ENCODE data around the gene ARHGAP44.

Gene ARHGAP44

GRCh38 chr17:12994341-12995074 lies 205.2 kb downstream of the ARHGAP44 start:
- no peak for DNase-seq (ENCODE audit: low spot score)

GRCh38 chr17:12995106-12995895 lies 206.0 kb downstream of the ARHGAP44 start:
- no peak for DNase-seq (ENCODE audit: low spot score)

DNA sequence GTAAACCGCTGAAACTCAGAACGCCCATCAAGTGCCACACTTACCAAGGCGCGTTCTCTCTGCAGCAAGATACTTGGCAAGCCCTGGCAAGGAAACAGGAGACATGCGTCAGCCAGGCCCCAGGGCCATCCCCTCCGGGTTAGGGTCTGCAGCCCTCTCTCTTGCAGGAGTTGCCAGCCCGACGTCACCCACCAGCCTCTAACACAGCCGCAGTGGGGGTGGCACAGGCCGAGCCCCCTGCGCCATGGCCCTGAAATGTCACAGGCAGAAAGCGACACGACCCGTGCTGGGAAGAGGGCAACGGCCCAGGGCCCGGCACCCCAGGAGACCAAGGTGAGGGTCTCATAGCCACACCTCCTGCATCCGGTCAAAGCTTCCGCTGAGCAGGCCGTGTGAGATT lies 206.6 kb downstream of the ARHGAP44 start:
- DNase-seq (ENCODE audit: low spot score): no peak

GRCh38 chr17:12996357-12996756 lies 207.1 kb downstream of the ARHGAP44 start:
- no peak for DNase-seq (ENCODE audit: low spot score)

DNA sequence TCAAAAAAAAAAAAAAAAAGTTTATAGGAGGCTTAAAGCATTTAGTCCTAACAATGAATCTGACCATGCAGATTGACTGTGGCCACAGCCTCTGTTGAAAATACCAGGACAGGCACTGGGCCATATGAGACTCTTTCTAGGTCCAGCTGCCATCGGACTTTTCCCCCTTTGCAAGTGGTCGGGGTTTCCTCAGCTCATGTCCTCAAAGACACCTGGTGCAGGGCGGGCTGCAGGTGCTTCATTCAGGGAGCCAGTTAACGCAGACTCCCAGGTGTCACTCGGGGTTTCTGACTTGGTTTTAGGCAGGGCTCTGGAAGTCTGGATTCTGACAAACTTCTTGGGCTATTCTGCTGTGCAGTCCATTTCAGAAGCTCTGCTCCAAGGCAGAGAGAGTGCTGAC lies 207.6 kb downstream of the ARHGAP44 start:
- DNase-seq (ENCODE audit: low spot score): no peak

GRCh38 chr17:12998461-12998860 lies 209.2 kb downstream of the ARHGAP44 start:
- no peak for DNase-seq (ENCODE audit: low spot score)

- DNase-seq (ENCODE audit: low spot score): no peak
These were observed 209.6 kb downstream of the ARHGAP44 start for GRCh38 chr17:12998874-12999273.

DNA sequence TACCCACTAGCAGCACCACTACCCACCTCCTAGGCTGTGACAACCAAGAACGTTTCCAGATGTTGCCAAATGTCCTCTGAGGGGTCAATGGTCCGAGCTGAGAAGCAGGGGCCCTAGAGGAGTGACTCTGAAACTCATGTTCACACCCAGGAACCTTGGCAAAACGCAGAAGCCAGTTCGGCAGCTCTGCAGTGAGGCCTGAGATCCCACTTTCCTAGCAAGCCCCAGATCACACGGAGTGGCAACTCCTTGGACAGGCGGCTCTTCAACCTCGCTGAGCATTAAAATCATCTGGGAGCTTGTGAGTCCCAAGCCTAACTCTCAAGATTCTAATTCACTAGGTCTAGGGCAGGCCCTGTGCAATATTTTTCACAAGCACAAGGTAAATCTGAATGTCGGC lies 211.3 kb downstream of the ARHGAP44 start:
- DNase-seq (ENCODE audit: low spot score): no peak

DNA sequence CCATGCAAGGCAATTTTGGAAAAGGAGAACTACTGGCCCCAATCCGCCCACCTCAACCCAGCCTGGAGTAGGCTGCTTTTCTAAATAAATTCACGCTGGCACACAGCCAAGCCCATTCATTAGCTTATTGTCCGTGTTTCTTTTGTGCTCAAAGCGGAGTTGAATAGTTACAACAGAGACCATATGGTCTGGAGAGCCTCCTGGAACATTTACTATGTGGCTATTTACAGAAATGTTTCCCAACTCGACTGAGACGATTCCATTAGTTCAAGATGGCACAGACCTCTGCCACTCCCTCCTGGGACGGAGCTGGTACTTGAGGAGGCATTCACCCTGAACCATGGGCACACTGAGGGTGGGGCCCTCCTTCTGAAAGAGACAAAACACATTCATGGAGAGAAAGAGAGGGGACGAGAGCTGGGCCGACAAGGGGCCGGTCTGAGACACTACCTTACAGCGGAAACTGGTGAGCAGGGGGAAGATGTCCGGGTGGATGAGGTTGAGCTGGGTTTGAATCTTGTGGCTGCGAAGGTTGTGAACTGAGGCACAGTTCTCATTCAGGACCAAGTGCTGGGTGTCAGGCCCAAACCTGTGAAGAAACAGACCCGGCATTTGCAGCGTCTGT lies 212.8 kb downstream of the ARHGAP44 start:
- DNase-seq (ENCODE audit: low spot score): no peak

DNA sequence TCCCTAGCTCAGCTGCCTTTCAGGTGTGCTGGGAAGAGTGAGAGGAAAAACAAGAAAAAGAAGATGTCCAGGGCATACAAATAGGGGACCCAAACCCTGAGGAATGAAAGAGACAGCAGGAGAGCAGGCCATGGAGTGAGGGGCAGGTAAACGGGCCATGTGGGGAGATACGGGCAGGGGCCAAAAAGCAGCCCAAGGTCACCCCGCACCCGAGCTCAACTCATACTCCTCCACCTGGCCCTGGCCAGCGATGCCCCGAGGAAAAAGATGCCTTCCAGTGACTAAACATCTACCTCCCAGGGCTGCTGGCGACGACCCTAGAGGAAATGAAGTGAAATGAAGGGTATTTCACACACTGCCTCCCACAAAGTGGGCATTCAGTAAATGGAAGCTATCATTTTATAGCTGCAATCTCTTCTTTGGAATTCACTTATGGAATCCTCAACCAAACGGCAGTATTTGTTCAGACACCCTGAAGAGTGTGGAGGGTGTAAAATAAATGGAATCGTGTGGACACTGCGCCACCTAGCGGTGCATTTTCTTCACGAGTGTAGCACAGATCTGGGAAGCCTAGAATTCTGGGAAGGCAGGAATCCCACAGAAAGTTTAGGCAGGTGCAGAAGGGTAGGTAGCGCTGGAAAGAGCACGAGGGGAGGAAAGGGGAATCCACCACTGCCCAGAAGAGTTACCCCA lies 213.6 kb downstream of the ARHGAP44 start:
- peak; percentile 65 for DNase-seq (ENCODE audit: low spot score)

DNA sequence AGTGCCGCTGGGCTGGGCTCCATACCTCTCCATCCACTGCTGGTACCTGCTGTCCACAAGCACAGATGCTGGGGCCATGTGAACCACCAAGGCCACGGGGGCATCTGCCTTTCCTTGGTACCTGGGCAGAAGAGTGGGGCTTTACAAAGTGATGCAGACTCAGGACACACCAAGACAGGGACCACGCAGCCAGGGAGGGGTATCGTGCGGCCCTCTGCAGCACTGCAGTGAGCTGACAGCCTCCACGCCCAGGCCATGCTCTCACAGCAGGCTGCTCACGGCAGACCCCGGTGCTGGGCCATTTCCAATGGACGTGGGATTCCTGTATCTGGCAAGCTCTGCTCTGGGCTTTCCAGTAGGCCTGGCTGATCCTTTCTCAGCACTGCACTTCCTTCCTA lies 214.2 kb downstream of the ARHGAP44 start:
- no peak for DNase-seq (ENCODE audit: low spot score)

- no peak for DNase-seq (ENCODE audit: low spot score)
These were observed 214.6 kb downstream of the ARHGAP44 start for GRCh38 chr17:13003927-13004326.

GRCh38 chr17:13004336-13004735 lies 215.0 kb downstream of the ARHGAP44 start:
- DNase-seq (ENCODE audit: low spot score): no peak

- no peak for DNase-seq (ENCODE audit: low spot score)
These were observed 216.2 kb downstream of the ARHGAP44 start for GRCh38 chr17:13005530-13005929.

- DNase-seq (ENCODE audit: low spot score): no peak
These were observed 219.2 kb downstream of the ARHGAP44 start for GRCh38 chr17:13008461-13008860.

DNA sequence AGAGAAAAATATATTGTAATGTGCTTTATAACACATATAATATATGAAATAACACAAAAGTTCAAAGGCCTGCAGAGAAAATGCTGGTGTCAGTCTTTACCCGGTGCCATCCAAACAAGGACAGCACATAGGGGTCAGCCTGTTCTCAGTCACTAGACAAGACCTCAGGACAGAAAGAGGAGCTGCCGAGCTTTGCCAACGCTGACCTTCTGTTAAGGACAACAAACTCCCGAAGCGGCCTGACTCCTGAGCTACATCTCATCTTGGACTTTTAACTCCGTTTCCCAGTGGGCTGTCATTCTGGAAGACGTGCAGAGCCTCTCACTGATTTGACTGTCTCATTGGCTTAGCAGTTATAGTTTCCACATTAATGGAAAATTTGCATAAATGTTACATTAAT lies 221.7 kb downstream of the ARHGAP44 start:
- DNase-seq (ENCODE audit: low spot score): no peak

DNA sequence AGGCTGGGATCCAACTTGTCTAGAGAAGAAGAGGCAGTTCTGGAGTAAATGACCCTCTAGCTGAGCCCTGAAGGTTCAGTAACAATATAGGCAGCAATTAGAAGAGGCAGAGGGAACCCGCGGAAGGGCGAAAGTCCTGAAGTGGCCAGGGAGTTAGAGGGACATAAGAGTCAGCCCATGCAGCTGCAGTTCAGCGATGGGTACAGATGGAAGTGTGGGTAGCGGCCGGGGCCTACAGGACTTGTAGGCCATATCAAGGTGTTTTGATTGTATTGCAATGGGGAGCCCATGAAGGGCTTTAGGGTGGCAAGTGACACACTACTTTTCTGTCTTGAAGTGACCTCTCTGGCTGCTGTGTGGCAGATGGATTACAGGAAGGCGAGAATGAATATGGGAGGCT lies 225.5 kb downstream of the ARHGAP44 start:
- DNase-seq (ENCODE audit: low spot score): no peak

- no peak for DNase-seq (ENCODE audit: low spot score)
These were observed 227.8 kb downstream of the ARHGAP44 start for GRCh38 chr17:13016881-13017654.

GRCh38 chr17:13017655-13018459 lies 228.6 kb downstream of the ARHGAP44 start, which contains the start of gene ELAC2:
Gene ELAC2 (minus strand): TSS chr17:13018027. CDS start chr17:13017947, 80 bp downstream.
- DNase-seq (ENCODE audit: low spot score): peak; percentile 99

DNA sequence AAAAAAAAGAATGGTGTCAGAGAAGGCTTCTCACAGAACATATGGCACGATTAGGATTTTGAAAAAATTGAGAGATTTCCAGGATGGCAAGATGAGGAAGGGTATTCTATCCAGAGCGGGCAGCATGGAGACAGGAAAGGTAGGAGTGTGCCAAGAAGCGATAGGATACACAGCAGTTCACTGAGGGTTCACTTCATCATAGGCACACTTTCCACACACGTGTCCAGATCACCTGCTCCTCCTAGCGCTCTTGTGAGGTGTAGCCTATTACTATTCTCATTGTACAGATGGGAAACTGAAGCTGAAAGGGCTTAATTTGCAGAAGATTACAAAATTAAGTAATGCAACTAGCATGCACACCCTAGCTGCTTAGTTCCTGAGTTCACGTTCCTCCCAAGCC lies 234.7 kb downstream of the ARHGAP44 start:
- no peak for DNase-seq (ENCODE audit: low spot score)
